Measurements from ENCODE around the gene MINDY4B.

DNA sequence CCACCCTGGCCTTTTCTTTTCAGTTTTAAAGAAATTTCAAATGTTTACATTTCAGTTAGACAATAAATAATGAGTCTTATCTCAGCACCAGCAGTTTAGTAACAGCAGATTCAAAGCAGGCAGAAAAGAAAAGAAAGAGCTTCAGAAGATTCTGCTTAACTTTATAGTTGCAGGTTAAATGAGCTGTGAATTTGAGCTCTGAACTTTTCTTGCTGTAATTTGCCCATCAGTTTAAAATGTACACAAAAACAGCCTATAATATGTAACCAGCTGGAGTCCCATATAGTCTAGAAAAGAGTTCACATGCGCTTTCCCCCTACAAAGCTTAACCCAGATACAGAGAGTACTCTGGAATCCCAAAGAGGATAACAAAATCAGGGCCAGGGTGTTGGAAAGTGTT, 82.6 kb downstream of the MINDY4B start:
- TF ChIP-seq EP300 (IDR thresholded peaks at IDR 0.05), result no peak
- TF ChIP-seq, protein P1, sequence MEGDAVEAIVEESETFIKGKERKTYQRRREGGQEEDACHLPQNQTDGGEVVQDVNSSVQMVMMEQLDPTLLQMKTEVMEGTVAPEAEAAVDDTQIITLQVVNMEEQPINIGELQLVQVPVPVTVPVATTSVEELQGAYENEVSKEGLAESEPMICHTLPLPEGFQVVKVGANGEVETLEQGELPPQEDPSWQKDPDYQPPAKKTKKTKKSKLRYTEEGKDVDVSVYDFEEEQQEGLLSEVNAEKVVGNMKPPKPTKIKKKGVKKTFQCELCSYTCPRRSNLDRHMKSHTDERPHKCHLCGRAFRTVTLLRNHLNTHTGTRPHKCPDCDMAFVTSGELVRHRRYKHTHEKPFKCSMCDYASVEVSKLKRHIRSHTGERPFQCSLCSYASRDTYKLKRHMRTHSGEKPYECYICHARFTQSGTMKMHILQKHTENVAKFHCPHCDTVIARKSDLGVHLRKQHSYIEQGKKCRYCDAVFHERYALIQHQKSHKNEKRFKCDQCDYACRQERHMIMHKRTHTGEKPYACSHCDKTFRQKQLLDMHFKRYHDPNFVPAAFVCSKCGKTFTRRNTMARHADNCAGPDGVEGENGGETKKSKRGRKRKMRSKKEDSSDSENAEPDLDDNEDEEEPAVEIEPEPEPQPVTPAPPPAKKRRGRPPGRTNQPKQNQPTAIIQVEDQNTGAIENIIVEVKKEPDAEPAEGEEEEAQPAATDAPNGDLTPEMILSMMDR (IDR thresholded peaks at IDR 0.05), result no peak

Data from esophagus muscularis mucosa (tissue), 3 donors.